ENCODE measurements around the gene EXOC3.

EXOC3 gene

DNA sequence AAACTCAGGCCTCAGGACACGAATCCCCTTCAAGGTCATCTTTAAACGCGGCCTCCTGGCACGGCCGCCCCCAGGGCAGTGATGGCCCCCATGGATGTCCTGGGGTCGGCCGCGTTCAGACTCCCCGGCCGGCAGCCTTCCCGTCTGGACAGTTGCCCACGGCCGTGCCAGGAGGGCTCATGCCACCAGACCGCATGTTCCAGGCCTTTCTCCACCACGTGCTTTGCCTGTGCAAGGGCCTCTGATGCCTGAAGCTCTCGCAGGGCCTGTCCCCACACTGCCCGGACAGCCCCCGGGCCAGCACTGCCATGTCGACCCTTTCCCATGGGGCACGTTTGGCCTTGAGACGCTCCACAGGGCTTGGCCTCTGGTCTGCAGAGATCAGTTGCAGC is 46.7 kb downstream of the EXOC3 start:
- no peak for DNase-seq

- DNase-seq, result no peak
These were observed 47.4 kb downstream of the EXOC3 start for GRCh38 chr5:490116-491106.

GRCh38 chr5:491119-491855 is 48.3 kb downstream of the EXOC3 start:
- no peak for DNase-seq

GRCh38 chr5:491856-492155 is 48.8 kb downstream of the EXOC3 start:
- no peak for DNase-seq

DNA sequence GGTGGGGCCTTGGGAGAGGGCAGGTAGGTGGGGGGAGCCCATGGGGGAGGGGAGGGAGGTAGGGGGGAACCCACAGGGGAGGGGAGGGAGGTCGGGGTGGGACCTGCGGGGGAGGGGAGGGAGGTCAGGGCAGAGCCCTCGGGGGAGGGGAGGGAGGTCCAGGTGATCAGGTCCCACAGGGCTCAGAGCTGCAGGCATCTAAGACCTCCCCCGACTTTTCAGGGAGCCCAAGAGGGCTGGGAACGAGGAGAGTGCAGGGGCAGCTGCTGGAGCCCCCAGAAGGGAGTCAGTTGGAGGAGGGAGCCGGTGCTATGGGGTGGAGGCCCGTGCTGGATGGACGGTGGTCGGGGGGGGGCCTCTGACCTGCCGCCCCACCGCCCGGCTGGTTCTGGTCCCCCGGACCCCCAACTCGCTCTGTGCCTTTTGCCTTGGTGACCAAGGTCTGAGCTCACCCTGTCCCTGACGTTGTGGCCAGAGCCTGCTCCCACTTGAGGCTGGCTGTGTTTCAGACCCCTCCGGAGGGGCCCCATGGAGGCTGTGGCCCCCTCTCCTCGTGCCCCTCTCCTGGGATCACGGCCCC is 49.4 kb downstream of the EXOC3 start:
- DNase-seq, result no peak

DNA sequence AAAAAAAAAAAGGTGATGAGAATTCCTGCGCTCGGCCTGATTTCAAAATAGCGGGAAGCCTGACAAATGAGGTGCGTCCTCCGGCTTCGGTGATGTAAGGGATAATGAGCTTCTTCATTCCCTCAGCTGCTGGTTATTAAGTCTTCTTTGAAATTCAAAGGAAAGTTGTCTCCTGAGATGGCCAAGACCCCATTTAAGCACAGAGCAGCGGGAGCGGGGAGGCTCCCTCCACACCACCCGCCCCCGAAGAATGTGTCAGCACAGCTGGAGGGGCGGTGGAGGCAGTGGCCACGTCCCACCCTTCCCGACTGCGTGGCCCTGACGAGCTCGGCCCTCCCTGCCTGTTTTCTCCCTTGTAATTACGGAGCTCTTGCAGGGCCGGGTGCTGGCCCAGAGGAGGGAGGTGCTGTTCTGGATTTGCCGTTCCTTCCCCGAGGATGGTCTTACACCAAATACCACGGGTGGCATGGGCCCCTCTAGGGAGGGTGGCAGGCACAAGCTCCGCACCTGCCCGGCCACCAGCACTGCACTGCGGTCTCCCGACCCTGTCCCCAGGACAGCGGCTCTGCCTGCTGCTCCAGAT is 50.2 kb downstream of the EXOC3 start:
- DNase-seq, result no peak

DNA sequence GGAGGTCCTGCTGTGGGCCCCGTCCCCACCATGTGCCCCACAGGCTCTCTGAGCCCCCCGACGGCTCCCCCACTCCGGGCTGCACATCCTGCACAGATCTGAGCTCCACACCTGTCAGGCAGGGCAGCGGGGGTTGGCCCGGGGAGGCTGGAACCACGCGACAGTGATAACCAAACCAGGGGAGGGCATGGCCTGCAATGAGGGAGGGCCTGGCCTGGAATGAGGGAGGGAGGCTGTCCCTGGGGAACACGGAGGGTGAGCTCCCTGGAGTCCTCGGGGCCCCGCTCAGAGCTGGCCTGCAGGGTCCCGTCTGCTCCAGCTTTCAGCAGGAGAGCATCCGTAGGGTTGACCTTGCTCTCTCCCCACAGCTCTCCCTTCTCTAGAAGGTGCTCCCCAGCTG is 50.8 kb downstream of the EXOC3 start:
- no peak for DNase-seq

DNA sequence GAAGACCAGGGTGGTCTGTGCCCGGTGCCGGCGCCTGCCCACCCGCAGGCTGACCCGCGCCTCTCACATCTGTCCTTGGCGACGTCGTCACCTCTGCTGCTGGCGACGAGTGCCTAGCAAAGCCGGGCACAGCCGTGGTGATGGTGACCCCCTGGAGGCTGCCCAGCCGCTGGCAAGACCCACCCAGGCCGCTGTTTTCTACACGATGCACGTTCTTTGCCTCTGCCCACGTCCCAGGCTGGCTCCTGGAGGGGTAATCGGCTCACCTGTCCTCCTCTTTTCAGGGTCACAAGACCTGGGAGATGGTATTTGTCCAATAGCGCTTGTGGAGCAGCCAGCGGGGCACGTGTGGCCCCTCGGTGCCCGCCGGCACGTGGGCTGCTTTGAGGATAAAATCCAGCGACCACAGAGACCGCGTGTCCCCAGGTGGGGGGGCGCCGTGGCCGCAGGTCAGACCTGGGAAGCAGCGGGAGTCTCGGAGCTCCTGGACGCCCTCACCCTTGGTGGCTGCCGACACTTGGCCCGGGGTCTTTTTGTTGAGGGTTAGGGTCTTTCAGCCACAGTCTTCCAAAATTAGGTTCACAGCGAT is 51.8 kb downstream of the EXOC3 start:
- DNase-seq, result no peak

- no peak for DNase-seq
These were observed 53.1 kb downstream of the EXOC3 start for GRCh38 chr5:496028-496427.

DNA sequence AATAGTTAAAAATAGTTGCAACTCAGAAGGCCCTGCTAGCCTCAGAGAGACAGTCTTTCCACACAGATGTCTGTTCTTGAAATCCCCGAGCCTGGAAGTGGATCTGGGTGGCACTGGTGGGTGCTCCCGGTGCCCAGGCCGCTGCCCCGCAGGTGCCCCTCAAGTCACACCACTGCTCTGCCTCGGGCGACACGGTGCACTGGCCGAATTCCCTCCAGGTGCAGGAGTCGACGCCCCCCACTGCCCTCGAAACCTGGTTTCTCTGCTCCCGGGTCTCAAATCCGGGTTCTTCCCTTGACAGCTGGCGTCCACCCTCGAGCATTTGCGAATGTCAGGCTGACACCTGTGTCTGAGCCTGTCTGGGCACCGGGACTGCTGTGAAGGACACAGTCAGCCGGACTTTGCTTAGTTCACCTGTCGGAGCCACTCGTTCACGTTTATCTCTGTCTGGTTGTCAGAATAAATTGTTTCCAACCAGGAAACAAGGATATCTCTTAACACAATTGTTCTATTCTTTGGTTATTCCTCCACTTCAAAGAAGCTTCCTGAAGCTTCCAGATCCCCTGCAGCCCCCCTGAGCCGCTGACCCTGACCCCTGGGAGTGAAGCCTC is 54.2 kb downstream of the EXOC3 start:
- DNase-seq, result no peak

GRCh38 chr5:497871-498509 is 55.0 kb downstream of the EXOC3 start:
- no peak for DNase-seq

GRCh38 chr5:499233-500209 is 56.5 kb downstream of the EXOC3 start:
- no peak for DNase-seq

DNA sequence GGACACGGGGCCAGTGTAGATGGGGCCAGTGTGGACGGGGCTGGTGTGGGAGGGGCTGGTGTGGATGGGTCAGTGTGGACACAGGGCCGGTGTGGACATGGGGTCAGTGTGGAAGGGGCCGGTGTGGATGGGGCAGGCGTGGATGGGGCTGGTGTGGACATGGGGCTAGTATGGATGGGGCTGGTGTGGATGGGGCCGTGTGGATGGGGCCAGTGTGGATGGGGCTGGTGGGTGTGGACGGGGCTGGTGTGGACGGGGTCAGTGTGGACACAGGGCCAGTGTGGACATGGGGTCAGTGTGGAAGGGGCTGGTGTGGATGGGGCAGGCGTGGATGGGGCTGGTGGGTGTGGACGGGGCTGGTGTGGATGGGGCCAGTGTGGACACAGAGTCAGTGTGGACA is 57.5 kb downstream of the EXOC3 start:
- DNase-seq, result no peak

DNA sequence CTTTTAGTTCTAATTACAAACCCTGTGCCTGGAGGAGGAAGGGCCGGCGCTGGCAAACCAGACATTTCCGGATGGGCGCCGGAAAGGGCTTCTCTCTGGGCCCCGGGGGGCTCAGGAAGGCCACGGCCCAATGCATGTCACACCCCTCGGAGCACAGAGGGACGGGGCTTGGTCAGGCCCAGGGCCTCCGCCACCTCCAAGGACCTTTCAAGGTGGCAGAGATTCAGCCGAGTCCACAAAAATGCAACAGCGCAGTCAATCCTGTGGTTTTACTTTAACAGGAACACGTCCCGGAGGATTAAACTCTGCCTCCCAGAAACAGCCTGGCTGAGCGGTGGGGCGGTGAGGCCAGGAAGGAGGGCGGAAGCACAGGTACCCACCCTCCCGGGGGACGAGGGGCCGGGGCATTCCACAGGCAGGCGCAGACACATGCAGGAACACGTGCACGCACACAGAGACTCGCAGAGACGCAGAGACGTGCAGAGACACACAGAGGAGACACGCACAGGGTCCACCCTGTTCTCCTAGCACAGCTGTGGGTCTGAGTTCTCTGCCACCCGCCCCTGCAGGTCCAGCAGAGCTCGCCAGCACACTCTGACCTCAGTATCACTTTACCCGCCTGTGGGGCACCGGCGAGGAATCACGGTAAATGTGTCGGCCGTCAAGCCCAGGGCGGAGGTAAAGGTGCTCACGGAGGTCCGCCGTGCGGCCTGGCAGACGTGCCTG is 58.3 kb downstream of the EXOC3 start:
- DNase-seq, result no peak

GRCh38 chr5:501831-502184 is 58.8 kb downstream of the EXOC3 start:
- no peak for DNase-seq

DNA sequence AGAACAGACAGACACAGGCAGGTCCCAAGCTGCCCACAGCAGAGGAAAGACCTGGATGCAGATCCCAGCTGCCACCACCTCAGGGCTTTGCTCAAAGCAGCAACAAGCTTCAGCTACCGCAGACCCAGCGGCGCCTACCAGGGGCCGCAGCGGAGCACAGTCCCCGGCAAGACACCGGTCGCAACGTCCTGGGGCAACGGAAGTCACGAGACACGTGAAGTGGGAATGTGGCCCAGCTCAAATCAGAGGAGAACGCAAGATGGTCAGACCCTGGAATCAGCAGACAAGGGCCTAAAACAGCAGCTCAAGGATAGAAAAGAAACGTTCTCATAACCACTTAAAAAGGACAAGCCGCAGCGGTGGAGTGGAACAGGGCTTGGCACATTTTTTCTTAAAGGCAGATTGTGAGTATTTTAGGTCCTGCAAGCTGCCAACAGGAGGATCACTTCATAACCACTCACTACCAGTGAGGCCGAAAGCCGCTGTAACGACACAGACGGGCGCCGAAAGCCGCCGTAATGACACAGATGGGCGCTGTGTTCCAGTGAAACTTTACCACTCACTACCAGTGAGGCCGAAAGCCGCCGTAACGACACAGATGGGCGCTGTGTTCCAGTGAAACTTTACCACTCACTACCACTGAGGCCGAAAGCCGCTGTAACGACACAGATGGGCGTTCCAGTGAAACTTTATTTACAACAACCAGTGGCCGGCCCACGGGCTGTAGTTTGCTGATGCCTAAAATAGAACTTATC is 59.5 kb downstream of the EXOC3 start:
- DNase-seq, result no peak

DNA sequence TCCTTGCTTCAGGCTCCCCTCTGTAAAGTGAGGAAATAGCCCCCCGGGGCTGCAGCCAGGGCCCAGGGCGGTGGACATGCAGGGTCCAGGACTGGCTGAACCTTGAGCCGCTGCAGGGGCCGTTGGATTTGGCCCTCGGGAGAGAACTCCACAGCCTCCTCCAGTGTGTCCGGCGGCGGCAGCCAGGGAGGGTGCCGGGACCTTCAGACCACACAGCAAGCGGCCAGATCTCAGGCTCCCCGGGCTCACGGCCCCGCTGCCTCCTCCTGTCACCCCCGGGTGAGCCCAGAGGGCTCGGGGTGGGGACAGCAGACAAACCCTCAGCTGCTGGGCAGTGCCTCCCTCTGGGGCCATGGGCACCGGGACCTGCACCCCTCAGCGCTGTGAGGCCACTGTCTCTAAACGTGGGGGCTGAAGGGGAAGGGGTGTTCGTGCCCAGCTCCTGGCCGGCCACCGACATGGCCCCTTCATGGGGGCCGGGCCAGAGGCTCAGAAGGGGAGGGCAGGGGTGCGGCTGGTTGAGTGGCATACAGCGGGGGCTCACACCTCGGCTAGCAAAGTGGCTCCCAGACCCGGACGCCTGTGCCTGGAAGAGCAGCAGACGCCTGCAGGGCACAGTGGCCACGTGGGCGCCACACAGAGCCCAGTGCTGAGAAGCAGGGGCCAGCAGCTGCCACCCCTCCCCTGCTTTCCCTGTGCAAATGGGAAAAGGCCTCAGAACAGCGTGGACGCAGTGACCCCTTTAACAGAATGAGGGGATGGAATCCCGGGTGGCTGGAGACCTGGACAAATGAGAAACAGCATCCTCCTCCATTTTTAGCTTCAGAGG is 61.6 kb downstream of the EXOC3 start:
- DNase-seq, result no peak

- no peak for DNase-seq
These were observed 63.1 kb downstream of the EXOC3 start for GRCh38 chr5:505951-506525.
